MM.1S (cell line): ENCODE data around the gene ADD3.

Source experiments
- EZH2 ChIP-seq: fragments of 300-600 bp; sonication (generic); optimal IDR thresholded peaks from 2 replicates; pipeline ENCODE3; 2017; ENCODE audit warnings: low read depth, mild to moderate bottlenecking, antibody characterized with exemption, low read length, mixed read lengths
- TF ChIP-seq, protein P1 (sequence below): fragments of 300-600 bp; sonication (generic); IDR thresholded peaks from 2 replicates; pipeline ENCODE4 v1.5.1; 2016; ENCODE audit warnings: antibody characterized with exemption, low read length, mixed read lengths

DNA sequence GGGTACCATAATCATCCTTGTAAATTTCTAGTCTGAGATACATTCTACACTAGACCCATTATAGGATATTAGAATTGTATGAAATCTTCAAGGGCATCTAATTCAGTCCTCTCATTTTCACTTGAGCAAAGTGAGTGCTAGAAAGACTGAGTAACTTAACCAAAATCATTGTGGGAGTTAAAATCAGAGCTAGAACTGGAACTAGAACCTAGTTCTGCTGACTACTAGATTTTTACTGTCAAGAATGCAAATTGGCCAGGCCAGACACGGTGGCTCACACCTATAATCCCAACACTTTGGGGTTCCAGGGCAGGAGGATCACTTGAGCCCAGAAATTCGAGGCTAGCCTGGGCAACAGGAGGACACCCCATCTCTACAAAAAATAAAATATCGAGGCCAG is 53.9 kb downstream of the ADD3 start:
- no peak for TF ChIP-seq EZH2
- TF ChIP-seq, protein P1, sequence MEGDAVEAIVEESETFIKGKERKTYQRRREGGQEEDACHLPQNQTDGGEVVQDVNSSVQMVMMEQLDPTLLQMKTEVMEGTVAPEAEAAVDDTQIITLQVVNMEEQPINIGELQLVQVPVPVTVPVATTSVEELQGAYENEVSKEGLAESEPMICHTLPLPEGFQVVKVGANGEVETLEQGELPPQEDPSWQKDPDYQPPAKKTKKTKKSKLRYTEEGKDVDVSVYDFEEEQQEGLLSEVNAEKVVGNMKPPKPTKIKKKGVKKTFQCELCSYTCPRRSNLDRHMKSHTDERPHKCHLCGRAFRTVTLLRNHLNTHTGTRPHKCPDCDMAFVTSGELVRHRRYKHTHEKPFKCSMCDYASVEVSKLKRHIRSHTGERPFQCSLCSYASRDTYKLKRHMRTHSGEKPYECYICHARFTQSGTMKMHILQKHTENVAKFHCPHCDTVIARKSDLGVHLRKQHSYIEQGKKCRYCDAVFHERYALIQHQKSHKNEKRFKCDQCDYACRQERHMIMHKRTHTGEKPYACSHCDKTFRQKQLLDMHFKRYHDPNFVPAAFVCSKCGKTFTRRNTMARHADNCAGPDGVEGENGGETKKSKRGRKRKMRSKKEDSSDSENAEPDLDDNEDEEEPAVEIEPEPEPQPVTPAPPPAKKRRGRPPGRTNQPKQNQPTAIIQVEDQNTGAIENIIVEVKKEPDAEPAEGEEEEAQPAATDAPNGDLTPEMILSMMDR = no peak
